Activated CD8-positive, alpha-beta memory T cell treated with anti-CD3 and anti-CD28 coated beads, Interleukin-2, amount 50 U/mL, for 1 hour (primary cell): ENCODE measurements around the gene PRR18.
A peak's percentile ranks its signal among the peaks of the same experiment; 100 is the strongest.
"Not testable (repeated sequence)": the region's sequence is repeated elsewhere in the genome, so short reads cannot be mapped to it uniquely, and the experiment has no call there.

Source experiments
- DNase-seq: peaks from one replicate; pipeline ENCODE4 v3.0.0-alpha.2; 2020; ENCODE audit errors: extremely low read depth

The PRR18 gene, protein sequence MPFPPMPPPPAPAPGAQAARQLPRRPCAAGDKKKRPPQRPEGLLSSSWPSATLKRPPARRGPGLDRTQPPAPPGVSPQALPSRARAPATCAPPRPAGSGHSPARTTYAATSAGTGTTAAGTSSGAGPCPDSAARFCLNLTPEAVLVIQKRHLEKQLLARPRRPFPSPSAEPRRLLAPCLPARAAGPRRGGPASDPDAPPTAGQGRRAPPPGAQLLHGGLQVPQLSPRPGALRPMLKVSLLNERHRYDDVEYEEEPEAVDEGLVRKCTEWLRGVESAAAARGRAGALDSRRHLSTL

DNA sequence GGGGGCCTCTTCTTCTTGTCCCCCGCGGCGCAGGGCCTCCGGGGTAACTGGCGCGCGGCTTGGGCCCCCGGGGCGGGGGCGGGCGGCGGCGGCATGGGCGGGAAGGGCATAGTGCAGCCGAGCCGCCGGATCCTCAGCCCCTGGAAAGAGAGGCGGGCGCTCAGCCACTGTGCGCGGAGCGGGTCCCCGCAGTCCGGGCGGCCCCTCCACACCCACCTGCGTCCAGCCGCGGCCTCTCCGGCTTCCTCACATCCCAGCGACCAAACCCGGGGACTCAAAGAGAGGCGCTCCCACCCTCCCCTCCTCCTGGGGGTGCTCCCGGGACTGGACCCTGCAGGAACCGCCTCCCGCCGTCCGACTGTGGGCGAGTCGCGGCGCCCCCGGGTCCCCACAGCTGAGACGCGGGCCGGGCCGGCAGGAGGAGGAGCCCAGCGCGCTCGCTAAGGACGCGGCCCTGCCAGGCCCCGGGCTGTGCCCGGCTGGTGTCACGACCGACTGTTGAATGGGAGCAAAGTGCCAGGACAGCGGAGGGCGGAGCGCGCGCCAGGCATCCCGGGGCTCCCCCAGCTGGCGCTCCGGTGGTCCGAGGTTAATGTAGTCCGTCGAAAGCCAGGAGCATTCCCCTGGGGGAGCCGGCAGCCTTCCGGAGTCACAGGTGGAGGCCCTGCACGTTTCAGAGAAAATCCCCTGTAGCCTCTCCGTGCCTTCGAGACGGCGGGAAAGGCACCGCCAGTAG is at the start of gene PRR18:
Gene PRR18 (minus strand): TSS at position 360 of the 736 bp plus-strand sequence. CDS start 250 bp downstream, at position 110.
- no peak for DNase-seq

DNA sequence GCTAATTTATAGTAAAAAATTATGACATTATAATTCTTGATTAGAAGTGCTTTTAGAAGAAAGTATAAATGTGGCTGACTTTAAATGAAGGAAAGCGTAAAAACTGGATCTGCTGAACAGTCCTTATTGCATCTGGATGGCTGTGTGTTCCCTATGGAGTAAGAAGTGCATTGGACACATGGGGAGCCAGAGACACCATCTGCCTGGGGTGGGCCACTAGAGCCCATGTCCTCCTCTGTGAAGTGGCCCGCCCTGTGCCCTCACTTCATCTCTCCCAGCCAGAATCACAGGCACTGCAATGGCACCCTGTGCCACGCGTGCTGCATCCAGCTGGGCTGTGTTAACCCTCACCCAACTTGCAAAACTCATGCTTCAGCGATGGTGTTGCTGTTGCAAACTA is 47.4 kb upstream of the PRR18 start:
- DNase-seq, result no peak

DNA sequence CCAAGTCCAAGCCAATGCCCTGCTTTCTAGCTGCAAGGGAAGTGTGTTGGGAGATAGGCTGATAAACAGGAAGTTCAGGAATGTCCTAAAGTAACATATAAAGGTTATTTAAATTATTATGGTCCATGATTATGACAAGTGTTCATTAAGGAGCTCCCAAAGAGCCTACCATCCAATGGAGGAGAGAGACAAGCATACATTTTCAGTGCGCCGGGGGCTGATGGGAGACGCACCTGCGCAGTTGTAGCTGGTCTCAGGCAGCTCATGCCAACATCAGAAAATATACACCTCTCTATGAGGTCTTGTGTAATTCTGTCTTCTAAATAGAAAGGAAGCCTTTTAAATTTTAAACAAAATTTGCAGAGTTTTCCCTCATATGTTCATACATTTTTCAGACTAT is 46.8 kb upstream of the PRR18 start:
- no peak for DNase-seq

DNA sequence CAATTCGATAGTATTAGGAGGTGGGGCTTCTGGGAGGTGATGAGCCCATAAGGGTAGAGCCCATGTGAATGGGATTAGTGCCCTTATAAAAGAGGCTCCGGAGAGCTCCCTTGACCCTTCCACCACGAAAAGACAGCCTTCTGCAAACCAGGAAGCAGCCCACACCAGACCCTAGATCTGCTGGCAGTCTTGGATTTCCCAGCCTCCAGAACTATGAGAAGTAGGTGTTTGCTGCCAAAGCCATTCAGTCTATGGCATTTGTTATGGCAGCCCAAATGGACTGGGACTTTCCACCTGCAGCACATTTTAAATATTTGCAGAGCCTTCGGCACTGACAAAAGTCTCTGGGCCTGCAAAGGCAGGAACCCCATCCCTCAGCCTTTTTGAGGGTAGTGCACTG is 46.0 kb upstream of the PRR18 start:
- no peak for DNase-seq

DNA sequence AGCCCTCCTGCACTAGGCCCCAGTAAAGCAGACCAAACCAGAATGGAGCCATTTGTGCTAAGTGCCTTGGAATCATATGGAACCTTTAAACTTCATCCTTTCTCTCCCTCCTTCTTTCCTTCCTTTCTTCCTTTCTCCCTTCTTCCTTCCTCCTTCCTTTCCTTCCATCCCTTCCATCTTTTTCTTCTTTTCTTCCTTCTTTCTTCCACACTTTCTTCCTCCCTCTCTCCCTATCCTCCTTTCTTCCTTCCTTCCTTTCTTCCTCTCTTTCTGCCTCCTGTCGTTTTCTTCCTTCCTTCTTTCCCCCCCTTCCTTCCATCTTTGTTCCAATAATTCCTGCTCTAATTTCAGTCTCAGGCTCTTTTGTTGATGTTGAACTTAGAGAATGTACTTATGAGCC is 45.3 kb upstream of the PRR18 start:
- DNase-seq, result no peak

DNA sequence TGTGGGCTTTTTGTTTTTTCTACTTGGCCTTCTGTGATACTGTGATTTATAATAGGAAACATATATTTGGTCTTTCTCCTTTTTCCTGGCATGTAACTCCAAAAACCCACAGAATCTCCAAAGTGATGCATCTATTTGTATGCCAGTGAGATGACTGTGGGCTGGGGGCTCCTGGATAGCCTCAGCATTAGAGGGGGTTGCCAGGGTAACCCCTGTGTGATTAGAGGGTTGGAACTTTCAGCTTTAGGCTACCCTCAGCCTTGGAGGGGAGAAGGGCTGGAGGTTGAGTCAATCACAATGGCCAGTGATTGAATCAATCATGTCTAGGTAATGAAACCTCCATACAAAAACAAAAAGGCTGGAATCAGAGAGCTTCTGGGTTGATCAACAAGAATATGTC is 44.7 kb upstream of the PRR18 start:
- DNase-seq, result no peak

DNA sequence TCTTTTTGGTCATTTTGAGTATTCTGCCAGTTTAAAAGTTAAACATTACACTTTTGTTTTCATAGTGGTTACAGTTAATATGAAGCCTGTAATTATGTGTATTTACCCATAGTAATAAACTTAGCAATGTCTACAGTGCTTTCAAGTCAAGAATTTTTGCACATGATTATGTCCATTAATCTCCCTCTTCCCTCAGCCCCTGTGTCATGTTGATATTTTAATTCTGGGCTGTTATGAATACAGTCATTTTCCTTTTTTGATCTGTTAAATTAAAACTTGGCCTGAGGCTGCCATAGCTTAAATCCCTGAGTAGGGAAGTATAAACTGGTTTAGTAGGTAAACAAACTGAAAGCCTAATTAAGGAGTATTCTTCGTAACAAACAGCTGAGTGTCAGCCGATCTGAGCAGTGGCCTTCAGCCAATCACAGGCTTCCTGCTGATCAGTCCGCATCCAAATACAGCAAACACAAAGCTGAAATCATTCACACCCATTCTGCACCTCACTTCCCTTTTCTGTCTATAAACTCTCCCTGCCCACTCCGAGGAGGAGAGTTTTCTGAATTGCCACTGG is 43.6 kb upstream of the PRR18 start:
- DNase-seq, result no peak

DNA sequence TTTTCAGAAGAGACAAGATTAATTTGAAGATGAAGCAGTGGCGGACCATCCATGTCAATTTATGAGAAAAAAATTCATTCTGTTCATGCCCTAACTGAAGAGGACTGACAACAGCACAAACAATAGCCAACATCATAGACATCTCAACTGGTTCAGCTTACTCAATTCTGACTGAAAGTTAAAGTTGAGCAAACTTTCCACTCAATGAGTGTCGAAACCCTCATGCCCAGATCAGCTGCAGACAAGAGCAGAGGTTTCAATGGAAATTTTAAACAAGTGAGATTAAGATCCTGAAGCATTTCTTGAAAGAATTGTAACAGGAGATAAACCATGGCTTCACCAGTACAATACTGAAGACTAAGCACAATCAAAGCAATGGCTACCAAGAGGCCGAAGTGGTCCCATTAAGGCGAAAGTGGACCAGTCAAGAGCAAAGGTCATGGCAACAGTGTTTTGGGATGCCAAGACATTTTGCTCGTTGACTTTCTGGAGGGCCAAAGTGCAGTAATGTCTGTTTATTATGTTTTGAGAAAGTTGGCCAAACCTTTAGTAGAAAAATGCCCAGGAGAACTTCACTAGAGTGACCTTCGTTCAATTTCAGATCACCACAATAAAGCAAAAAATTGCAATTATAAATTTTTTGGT is 40.2 kb upstream of the PRR18 start:
- no peak for DNase-seq

DNA sequence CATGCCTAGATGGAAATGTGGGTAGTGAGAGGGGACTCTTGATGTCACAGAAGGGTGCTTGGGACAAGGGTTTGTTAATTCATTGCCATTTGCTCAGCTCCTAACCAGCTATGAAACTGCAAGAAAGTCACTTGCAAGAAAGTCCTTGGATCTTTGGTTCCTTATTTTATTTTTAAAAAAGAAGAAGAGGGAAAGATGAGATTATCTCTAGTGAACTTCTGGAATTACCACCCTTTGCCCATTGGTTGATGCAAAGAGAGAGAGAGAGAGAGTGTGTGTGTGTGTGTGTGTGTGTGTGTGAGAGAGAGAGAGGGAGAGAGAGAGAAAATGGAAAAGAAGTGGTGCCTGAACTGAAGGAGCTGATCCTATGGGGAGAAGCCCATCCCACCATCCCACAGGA is 38.8 kb upstream of the PRR18 start:
- DNase-seq, result no peak

DNA sequence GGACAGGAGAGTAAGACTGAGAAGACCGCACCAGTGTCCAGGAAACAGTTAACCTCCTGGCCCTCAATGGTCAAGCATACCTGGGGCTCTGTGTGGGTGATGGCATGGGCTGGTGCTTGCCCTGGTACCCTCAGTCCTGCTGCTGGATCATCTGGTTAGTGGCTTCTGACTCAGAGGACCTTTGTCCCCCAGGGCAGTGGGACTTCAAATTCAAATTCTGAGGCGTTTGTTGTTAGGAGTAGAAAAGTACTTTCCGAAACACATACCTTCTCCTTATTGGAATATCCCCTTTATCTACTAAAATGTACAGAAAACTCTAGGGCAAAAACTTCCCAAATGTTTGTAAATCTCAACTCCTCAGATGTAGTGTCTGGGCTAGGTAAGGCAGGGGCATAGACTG is 38.3 kb upstream of the PRR18 start:
- DNase-seq, result no peak

DNA sequence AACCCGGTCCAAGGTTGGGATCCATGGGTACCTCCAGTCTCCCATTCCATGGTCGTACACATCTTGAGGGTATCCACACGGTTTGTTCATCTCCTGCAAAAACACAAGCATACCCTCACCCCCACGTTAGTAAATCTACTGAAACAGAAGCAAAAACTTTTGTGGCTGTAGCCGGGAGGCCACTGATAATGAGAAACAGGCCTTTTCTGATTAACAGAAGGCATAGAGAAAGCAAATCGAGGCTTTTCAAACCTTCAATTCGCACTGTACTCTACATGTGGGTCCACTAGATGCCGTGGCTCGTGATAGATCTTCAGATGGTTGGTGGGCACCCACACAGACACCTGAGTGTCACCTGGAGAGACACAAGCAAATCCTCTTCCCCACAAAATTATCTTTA is 37.5 kb upstream of the PRR18 start:
- DNase-seq, result not testable (repeated sequence)

DNA sequence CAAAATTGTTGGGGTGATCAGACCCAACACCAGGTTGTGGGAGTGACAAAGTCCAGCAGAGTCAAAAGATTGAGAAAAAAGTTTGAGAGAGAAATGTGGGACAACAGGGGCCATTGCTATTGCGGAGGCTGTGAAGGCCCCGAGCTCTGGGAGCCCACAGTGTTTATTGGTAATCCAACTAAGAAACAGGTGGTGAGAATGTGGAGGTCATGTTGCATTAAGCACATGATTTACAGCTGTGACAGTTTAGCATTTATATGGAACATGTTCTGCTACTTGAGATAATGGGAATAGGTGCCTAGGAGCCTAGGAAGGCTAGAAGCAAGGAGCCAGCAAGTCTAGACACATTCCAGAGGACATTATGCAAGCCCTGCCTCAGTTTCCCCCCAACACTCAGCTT is 36.7 kb upstream of the PRR18 start:
- DNase-seq, result not testable (repeated sequence)

DNA sequence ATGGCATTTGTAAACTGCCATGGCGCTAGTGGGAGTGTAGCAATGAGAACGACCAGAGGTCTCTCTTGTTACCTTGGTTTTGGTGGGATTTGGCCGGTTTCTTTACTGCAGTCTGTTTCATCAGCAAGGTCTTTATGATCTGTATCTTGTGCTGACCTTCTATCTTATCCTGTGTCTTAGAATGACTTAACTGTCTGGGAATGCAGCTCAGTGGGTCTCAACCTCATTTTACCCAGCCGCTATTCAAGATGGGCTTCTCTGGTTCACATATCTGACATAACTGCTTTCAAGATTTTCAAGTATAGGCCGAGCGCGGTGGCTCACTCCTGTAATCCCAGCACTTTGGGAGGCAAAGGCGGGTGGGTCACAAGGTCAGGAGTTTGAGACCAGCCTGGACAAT is 36.0 kb upstream of the PRR18 start:
- DNase-seq, result no peak

DNA sequence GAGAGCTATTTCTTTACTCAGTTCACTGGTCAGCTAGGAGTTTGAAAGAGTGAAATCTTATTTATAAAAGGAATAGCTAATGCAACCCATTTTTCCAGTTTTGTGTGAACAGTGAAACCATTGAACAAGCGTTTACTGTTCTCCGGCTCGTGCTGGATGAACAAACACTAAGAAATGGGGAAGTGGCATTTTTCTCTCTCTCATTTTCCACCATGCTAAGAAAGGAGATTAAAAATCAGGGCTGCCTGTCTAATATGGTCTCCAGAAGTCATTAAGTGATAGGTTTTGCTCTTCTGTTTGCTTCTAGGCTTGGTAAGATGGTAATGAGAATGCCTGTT is 34.9 kb upstream of the PRR18 start:
- DNase-seq, result no peak

DNA sequence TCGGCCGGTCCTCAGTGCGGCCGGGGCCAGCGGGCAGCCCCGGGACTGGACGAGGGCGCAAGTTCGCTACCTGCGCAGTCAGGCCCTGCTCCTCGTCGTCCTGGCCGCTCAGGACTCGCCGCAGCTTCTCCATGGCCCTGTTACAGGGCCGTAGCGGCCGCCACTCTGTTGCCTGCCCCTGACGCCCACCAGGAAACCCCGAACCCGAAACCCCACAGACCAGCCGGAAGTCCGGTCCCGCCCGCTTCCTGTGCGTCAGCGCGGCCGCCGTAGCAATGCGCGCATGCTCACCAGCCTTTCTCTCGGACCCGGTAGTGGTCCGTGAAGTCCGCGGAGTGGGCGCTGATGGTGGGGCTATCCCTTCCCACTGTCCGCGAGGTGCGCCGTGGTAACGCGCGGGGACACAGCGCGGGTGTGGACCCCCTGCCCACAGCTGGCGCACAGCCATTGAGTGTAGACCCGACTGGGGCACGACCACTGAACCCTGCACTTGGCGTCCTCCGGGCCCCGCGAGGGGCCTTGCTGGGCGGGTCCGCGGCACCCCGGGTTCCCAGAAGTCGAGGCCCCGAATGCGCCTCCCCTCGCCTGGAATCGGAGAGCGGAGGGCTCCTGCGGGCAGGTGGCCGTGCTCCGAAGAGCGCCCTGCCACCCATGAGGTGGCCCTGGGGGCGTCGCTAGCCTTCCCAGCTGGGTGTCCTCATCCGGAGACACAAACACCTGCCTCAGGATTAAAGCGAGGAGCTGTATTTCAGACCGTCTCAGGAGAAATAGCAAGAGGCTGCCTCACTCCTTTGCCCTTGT is 34.4 kb upstream of the PRR18 start, which contains the start of gene SFT2D1:
Gene SFT2D1 (minus strand): TSS at position 197 of the 801 bp plus-strand sequence. CDS start 64 bp downstream, at position 133.
- DNase-seq, result peak; percentile 31

DNA sequence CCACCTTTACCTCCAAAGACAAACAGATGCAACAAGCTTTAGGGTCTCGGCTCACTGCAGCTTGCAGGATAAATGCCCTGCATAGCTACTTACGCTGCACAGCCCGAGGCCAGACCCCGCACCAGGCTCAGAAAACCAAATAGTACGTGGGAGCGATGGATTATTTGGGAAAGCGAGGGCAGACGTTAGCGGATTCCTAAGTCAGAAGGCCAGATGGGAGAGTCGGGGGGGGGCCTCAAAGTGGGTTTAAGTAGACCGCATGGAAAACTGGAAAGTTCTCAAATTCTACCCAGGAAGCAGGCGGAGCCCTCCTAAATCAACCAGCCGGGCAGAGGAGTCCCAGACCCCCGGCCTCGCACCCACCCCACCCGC is 33.8 kb upstream of the PRR18 start:
- DNase-seq, result no peak

DNA sequence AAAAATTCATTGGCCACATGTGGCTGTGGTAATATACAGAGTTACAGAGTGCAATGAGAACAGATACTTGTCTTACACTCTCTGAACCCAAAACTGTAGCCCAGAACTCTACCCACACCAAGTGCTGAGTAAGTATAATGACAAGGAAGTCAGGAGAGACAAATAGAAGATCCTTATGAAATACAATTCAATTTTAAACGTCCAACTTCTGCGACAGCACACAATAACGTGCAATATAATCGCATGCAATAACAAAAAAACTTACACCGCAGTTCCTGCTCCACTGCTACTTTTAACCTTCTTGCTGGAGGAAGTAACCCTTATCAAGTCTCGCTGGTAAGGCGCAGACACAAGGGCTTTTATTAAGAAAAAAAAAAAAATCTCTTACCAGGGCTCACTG is 33.3 kb upstream of the PRR18 start:
- DNase-seq, result no peak

DNA sequence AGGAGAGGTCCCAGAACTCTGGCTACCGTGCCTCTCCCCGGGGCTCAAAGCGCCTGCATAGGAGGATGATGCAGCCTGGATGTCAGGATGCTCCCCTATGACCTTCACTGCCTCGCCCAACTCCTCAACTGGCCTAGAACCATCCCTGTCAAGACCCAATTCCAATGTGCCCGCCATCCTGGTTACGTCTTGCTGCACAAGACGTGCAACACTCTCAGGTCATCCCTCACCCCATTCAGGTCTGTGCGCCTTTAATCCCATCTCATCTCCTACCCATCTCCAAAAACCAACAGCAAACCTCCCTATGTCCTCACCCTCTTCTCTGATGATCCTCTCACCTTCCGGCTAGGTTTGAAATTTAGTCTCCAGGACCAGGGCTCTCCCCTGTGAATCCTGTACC is 30.7 kb upstream of the PRR18 start:
- no peak for DNase-seq

DNA sequence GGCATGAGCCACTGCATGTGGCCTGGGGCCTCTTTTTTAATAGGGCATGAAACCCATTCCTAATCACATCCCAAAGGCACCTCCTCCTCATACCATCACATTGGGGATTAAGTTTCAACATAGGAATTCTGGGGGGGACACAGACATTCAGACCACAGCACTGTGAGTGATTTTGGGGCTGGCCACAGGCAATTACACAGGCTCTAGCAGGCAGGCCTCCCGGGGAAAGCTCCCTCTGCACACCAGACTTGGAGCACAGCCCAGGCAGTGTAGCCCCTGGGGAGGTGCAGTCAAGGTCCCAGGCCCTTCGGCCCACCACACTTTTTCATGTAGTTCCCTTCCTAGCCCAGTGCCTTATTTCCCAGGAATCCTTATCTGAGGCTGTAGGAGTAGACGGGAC is 28.7 kb upstream of the PRR18 start:
- DNase-seq, result no peak

DNA sequence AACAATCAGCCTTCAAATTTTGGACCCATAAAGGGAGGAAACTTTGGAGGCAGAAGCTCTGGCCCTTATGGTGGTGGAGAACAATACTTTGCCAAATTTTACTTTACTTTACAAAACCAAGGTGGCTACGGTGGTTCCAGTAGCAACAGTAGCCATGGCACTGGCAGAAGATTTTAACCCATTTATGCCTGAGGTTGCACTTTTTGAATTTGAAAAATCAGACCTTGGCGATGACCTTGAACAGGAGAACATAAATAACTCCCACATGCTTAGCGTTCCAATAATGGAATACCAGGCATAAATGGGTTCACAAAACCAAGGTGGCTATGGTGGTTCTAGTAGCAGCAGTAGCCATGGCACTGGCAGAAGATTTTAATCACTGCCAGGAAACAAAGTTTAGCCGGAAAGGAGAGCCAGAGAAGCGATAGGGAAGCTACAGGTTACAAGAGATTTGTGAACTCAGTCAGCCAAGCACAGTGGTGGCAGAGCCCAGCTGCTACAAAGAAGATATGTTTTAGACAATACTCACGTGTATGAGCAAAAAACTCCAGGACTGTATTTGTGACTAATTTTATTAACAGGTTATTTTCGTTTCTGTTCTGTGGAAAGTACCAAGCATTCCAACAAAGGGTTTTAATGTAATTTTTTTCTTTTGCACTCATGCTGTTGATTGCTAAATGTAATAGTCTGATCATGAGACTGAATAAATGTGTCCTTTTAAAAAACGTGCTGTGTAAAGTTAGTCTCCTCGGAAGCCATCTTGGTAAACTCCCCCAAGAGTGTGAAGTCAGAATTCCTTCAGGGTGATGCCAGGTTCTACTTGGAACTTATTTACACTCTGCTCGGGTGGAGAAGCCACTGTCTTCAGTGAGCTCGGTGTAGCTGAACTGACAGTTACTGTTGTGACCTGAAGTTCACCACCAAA is 27.4 kb upstream of the PRR18 start:
- no peak for DNase-seq

DNA sequence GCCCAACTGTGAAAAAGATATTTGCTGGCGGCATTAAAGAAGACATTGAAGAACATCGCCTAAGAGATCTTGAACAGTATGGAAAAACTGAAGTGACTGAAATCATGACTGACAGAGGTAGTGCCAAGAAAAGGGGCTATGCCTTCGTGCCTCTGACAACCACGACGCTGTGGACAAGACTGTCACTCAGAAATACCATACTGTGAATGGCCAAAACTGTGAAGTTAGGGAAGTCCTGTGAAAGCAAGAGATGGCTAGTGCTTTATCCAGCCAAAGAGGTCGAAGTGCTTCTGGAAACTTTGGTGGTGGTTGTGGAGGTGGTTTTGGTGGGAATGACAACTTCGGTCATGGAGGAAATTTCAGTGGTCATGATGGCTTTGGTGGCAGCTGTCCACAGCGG is 26.7 kb upstream of the PRR18 start:
- no peak for DNase-seq
